IMR-90 (cell line): ENCODE measurements around the gene ADAMTS18. TPM values are rescaled to one million over a fixed set of nuclear protein-coding genes. Genes with fewer than 3 reads are reported as not detected.

Source experiments
- ATAC-seq: fragments of 200-7000 bp; cut with Tn5 transposase; 2 replicates; pipeline ENCODE4 v1.9.1; 2020; ENCODE audit warnings: low read depth, mild to moderate bottlenecking, moderate library complexity
- BruUV-seq: library from RNA; stranded (reverse); fragments of 400-500 nt; replicated peaks from 2 replicates; lab custom pipeline; 2021; lab: Mats Ljungman, UMichigan
- CTCF ChIA-PET: fragments of 300-600 bp; formaldehyde crosslinking; extraction: SDS; loops from one replicate; lab custom pipeline; 2021; ENCODE audit warnings: antibody characterized with exemption; lab: Yijun Ruan, JAX
- POLR2A ChIA-PET: fragments of 300-600 bp; sonication (Branson Sonifier 250); formaldehyde crosslinking; loops from one replicate; lab custom pipeline; 2022; ENCODE audit warnings: antibody characterized with exemption; ENCODE audit not compliant: unreplicated experiment; lab: Charles Lee
- DNase-seq: peaks from one replicate; pipeline ENCODE4 v3.0.0; 2013
- H2AFZ ChIP-seq: replicated peaks from 2 replicates; pipeline ENCODE3; 2013; ENCODE audit warnings: low read length, mild to moderate bottlenecking; ENCODE audit not compliant: poor library complexity
- H2AK5ac ChIP-seq: 2 replicates; pipeline ENCODE4 v1.6.1; 2013; ENCODE audit warnings: low read depth, low read length, inconsistent platforms
- H2AK9ac ChIP-seq: replicated peaks from 2 replicates; pipeline ENCODE3; 2013; ENCODE audit warnings: mild to moderate bottlenecking, low read depth, low read length, moderate library complexity; ENCODE audit not compliant: poor library complexity
- H2BK120ac ChIP-seq: 2 replicates; pipeline ENCODE4 v1.6.1; 2013; ENCODE audit warnings: low read depth, low read length, inconsistent platforms
- H2BK15ac ChIP-seq: 3 replicates; pipeline ENCODE4 v1.6.1; 2013; ENCODE audit warnings: low read depth, low read length, inconsistent platforms
- H2BK20ac ChIP-seq: 2 replicates; pipeline ENCODE4 v1.6.1; 2013; ENCODE audit warnings: low read depth, mild to moderate bottlenecking, inconsistent platforms, low read length, moderate library complexity
- H2BK5ac ChIP-seq: 2 replicates; pipeline ENCODE4 v1.6.1; 2013; ENCODE audit warnings: mild to moderate bottlenecking, low read depth, low read length, inconsistent platforms; ENCODE audit not compliant: poor library complexity, severe bottlenecking
- H3K14ac ChIP-seq: replicated peaks from 2 replicates; pipeline ENCODE4 v1.6.1; 2013; ENCODE audit warnings: low read depth, low read length, inconsistent platforms
- H3K18ac ChIP-seq: 2 replicates; pipeline ENCODE4 v1.6.1; 2013; ENCODE audit warnings: low read depth, low read length, control low read depth
- H3K23ac ChIP-seq: 2 replicates; pipeline ENCODE4 v1.6.1; 2013; ENCODE audit warnings: low read depth, low read length, inconsistent platforms
- H3K27ac ChIP-seq: 2 replicates; pipeline ENCODE4 v1.5.1; 2013; ENCODE audit warnings: mild to moderate bottlenecking, control low read depth, low read length; ENCODE audit not compliant: insufficient read depth
- H3K27me3 ChIP-seq: 2 replicates; pipeline ENCODE4 v1.6.1; 2013; ENCODE audit warnings: low read length; ENCODE audit not compliant: control insufficient read depth, insufficient read depth
- H3K36me3 ChIP-seq: 2 replicates; pipeline ENCODE4 v1.6.1; 2013; ENCODE audit warnings: low read length, mixed read lengths; ENCODE audit not compliant: control insufficient read depth, insufficient read depth
- H3K4ac ChIP-seq: 2 replicates; pipeline ENCODE4 v1.6.1; 2013; ENCODE audit warnings: low read depth, low read length, inconsistent platforms
- H3K4me1 ChIP-seq: 2 replicates; pipeline ENCODE4 v1.6.1; 2013; ENCODE audit warnings: low read length, mixed read lengths; ENCODE audit not compliant: control insufficient read depth, insufficient read depth
- H3K4me2 ChIP-seq: 2 replicates; pipeline ENCODE4 v1.6.1; 2013; ENCODE audit warnings: low read depth, mild to moderate bottlenecking, control low read depth, low read length, moderate library complexity
- H3K4me3 ChIP-seq: 2 replicates; pipeline ENCODE4 v1.5.1; 2013; ENCODE audit warnings: low read depth, mild to moderate bottlenecking, control low read depth, low read length, moderate library complexity; ENCODE audit not compliant: insufficient read depth
- H3K56ac ChIP-seq: 2 replicates; pipeline ENCODE4 v1.6.1; 2013; ENCODE audit warnings: low read length, inconsistent platforms; ENCODE audit not compliant: insufficient read depth; ENCODE audit errors: extremely low read depth
- H3K79me1 ChIP-seq, 2 experiments: 2 replicates each; pipeline ENCODE4 v1.6.1; 2013; ENCODE audit warnings: low read length in 2 of 2, inconsistent platforms in 1 of 2, low read depth in 1 of 2
- H3K9ac ChIP-seq: 2 replicates; pipeline ENCODE4 v1.6.1; 2013; ENCODE audit warnings: low read depth, low read length, control low read depth
- H3K9me1 ChIP-seq: 2 replicates; pipeline ENCODE4 v1.6.1; 2013; ENCODE audit warnings: low read length, inconsistent platforms; ENCODE audit not compliant: insufficient read depth
- H3K9me3 ChIP-seq: 2 replicates; pipeline ENCODE4 v1.6.1; 2013; ENCODE audit warnings: low read length; ENCODE audit not compliant: control insufficient read depth, insufficient read depth
- H4K20me1 ChIP-seq: 2 replicates; pipeline ENCODE4 v1.6.1; 2013; ENCODE audit warnings: low read length, inconsistent platforms; ENCODE audit not compliant: insufficient read depth
- H4K5ac ChIP-seq: 2 replicates; pipeline ENCODE4 v1.6.1; 2013; ENCODE audit warnings: mild to moderate bottlenecking, low read depth, low read length, control low read depth
- H4K8ac ChIP-seq, 2 experiments: 2 replicates each; pipeline ENCODE4 v1.6.1; 2013; ENCODE audit warnings: low read depth in 2 of 2, low read length in 2 of 2, control low read depth in 1 of 2, inconsistent platforms in 1 of 2
- H4K91ac ChIP-seq: 2 replicates; pipeline ENCODE4 v1.6.1; 2013; ENCODE audit warnings: low read depth, low read length, inconsistent platforms; ENCODE audit not compliant: insufficient read depth
- BHLHE40 ChIP-seq: fragments of 150-350 bp; IDR thresholded peaks from 2 replicates; pipeline ENCODE4 v1.6.1; 2016; ENCODE audit warnings: mild to moderate bottlenecking, low read depth, low read length
- CEBPB ChIP-seq: IDR thresholded peaks from 2 replicates; pipeline ENCODE4 v1.6.1; 2012; ENCODE audit warnings: low read depth, low read length, improper control_type of control experiment
- ELK1 ChIP-seq: fragments of 150-350 bp; IDR thresholded peaks from 2 replicates; pipeline ENCODE4 v1.6.1; 2016; ENCODE audit warnings: low read depth, mild to moderate bottlenecking, low read length, moderate library complexity, borderline replicate concordance
- FOS ChIP-seq: fragments of 150-350 bp; IDR thresholded peaks from 2 replicates; pipeline ENCODE4 v1.6.1; 2016; ENCODE audit warnings: low read depth, low read length
- MAZ ChIP-seq: IDR thresholded peaks from 2 replicates; pipeline ENCODE4 v1.6.1; 2012; ENCODE audit warnings: low read depth, mild to moderate bottlenecking, low read length, improper control_type of control experiment, moderate library complexity, borderline replicate concordance
- MXI1 ChIP-seq: IDR thresholded peaks from 2 replicates; pipeline ENCODE4 v1.6.1; 2012; ENCODE audit warnings: low read depth, mild to moderate bottlenecking, low read length, moderate library complexity, borderline replicate concordance
- POLR2A ChIP-seq: IDR thresholded peaks from 2 replicates; pipeline ENCODE4 v1.6.1; 2012; ENCODE audit warnings: mild to moderate bottlenecking, low read depth, low read length
- RAD21 ChIP-seq: IDR thresholded peaks from 2 replicates; pipeline ENCODE4 v1.6.1; 2012; ENCODE audit warnings: low read length, improper control_type of control experiment
- RFX5 ChIP-seq: IDR thresholded peaks from 2 replicates; pipeline ENCODE4 v1.8.0; 2012; ENCODE audit warnings: low read depth, mild to moderate bottlenecking, low read length, moderate library complexity
- USF2 ChIP-seq: fragments of 150-350 bp; IDR thresholded peaks from 2 replicates; pipeline ENCODE4 v1.6.1; 2017; ENCODE audit warnings: mild to moderate bottlenecking, antibody characterized with exemption, low read length, low read depth
- WGBS, 2 experiments: methylation state at CpG; one replicate each; pipeline versions ENCODE4 v1.1.5 to v1.1.7; 2013; ENCODE audit warnings: missing lambda C conversion rate in 2 of 2; ENCODE audit not compliant: insufficient read length in 1 of 2; ENCODE audit errors: extremely low coverage in 2 of 2; 5-methylcytosine and 5-hydroxymethylcytosine counted together
- dilution Hi-C: fragments of 300-500 bp; cut with HindIII; formaldehyde crosslinking; loops from one replicate; pipeline ENCODE4 v1.14.3; 2018; ENCODE audit warnings: low sequenced_read_pairs; ENCODE audit not compliant: unreplicated experiment
- in situ Hi-C: fragments of 300-500 bp; cut with MboI; formaldehyde crosslinking; loops from 3 replicates; pipeline ENCODE4 v1.14.3; 2019; ENCODE audit warnings: low sequenced_read_pairs, inconsistent platforms, mixed read lengths
- intact Hi-C: fragments of 100-400 bp; cut with micrococcal nuclease; formaldehyde crosslinking; loops from 2 replicates; pipeline ENCODE4 v1.10.0; 2022
- polyA plus RNA-seq, 3 experiments: library from polyadenylated mRNA; depleted of rRNA; stranded (reverse); fragments of >200 nt; gene quantifications; 2 replicates each; pipeline ENCODE4 v1.2.3, GENCODE V29; 2012; ENCODE audit warnings: low replicate concordance in 1 of 3
- total RNA-seq: library from RNA; depleted of rRNA; stranded (reverse); fragments of >200 nt; gene quantifications from 2 replicates; pipeline ENCODE4 v1.2.3, GENCODE V29; 2012

Gene ADAMTS18
- total and polyA plus RNA-seq, 2 of the 4 experiments (the other 2 are of a cell fraction) = not detected

DNA sequence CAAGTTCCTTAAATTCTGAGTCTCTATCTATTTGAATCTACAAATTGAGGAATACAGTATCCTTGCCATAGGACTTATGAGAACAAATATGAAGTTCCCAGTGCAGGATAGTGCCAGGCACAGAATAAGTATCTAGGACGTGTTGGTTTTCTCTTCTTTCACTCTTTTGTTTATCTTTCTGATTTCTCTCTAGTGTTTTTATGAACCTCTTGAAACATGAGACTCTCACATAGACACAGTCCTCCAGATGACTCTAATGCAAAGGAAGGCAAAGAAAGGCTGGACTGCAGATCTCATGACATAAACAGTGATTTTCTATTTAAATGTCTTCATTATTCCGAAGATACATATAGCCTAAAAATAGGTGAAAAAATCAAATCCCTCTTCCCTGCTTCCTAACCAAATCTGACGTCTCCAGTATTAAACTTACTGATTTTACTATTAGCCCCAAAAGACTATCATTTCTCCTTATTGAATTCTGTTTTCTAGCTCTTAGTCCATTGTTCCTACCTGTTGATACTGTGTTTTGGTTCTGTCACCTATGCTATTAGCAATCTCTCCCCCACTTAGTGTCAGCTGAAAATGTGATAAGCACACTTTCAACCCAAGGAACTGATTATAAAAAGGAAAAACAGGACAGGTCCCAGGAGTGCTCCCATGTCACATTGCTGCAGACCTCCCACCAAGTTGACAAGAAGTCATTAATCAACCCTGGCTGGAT is 24.9 kb upstream of the ADAMTS18 start:
- no peaks in the 10 kb centered on the region for H3K27me3 ChIP-seq
- peak overlapping the region; percentile 52 for H2AK9ac ChIP-seq
- CTCF ChIA-PET = no interaction called here
- H3K4ac ChIP-seq = no peak overlapping the region
- H3K9ac ChIP-seq = no peak overlapping the region
- H4K20me1 ChIP-seq = no peaks in the 10 kb centered on the region
- no peak overlapping the region for H3K4me3 ChIP-seq
- dilution Hi-C loops (no loop called here), intact Hi-C loops (no loop called here), in situ Hi-C loops (no loop called here)
- H3K79me1 ChIP-seq = no peaks in the 10 kb centered on the region
- no peak overlapping the region for H3K56ac ChIP-seq
- no CpG with 5 or more reads among the region's 3 CpGs for WGBS, 2 experiments
- H2BK120ac ChIP-seq = no peak overlapping the region
- no peaks in the 10 kb centered on the region for H3K9me3 ChIP-seq
- no peaks in the 10 kb centered on the region for H3K4me1 ChIP-seq
- BruUV-seq = no TSS peak
- H3K9me1 ChIP-seq = no peaks in the 10 kb centered on the region
- H2AK5ac ChIP-seq = no peak overlapping the region
- H4K8ac ChIP-seq = no peak overlapping the region
- no peak overlapping the region for H2BK5ac ChIP-seq
- H3K14ac ChIP-seq = no peak overlapping the region
- no peak overlapping the region for H4K91ac ChIP-seq
- no peak overlapping the region for H3K27ac ChIP-seq
- H2AFZ ChIP-seq = no peak overlapping the region
- no peak overlapping the region for H3K23ac ChIP-seq
- no peak overlapping the region for H2BK15ac ChIP-seq
- no peak overlapping the region for H4K5ac ChIP-seq
- H3K4me2 ChIP-seq = no peak overlapping the region
- POLR2A ChIA-PET = no interaction called here
- no peaks in the 10 kb centered on the region for H3K36me3 ChIP-seq
- H3K18ac ChIP-seq = no peak overlapping the region
- H2BK20ac ChIP-seq = no peak overlapping the region
- ATAC-seq (no peak), DNase-seq (no peak)
- TF ChIP-seq FOS = no peak
- no peak for TF ChIP-seq ELK1
- no peak for TF ChIP-seq USF2
- TF ChIP-seq RAD21 = no peak
- TF ChIP-seq POLR2A = no peak
- TF ChIP-seq MXI1 = no peak
- TF ChIP-seq MAZ = no peak
- TF ChIP-seq BHLHE40 = no peak
- no peak for TF ChIP-seq CEBPB
- TF ChIP-seq RFX5 = no peak
